OCI-LY1 (cell line): ENCODE measurements around the gene AAR2.

Experiments used
- H2AFZ ChIP-seq: fragments of 200-600 bp; sonication (generic), shearing (Covaris generic); 2 replicates; pipeline ENCODE4 v1.6.0; 2014; ENCODE audit warnings: antibody characterized with exemption, mild to moderate bottlenecking, low read length
- H3F3A ChIP-seq: fragments of 200-600 bp; sonication (generic), shearing (Covaris generic); 2 replicates; pipeline ENCODE4 v1.6.0; 2014; ENCODE audit warnings: mild to moderate bottlenecking, antibody characterized with exemption, low read length, moderate library complexity; ENCODE audit not compliant: insufficient read depth
- H3K27ac ChIP-seq: fragments of 200-600 bp; sonication (generic); 2 replicates; pipeline ENCODE4 v1.5.1; 2014; ENCODE audit warnings: low read length, mixed run types, mild to moderate bottlenecking, low read depth; ENCODE audit not compliant: poor library complexity, severe bottlenecking
- H3K27me3 ChIP-seq: fragments of 200-600 bp; sonication (generic); 2 replicates; pipeline ENCODE4 v1.6.0; 2014; ENCODE audit warnings: antibody characterized with exemption, mild to moderate bottlenecking, low read length, moderate library complexity; ENCODE audit not compliant: insufficient read depth
- H3K36me3 ChIP-seq: fragments of 200-600 bp; sonication (generic); 2 replicates; pipeline ENCODE4 v1.6.1; 2014; ENCODE audit warnings: mild to moderate bottlenecking, antibody characterized with exemption, low read length, moderate library complexity, mixed read lengths; ENCODE audit not compliant: insufficient read depth
- H3K4me1 ChIP-seq: fragments of 200-600 bp; sonication (generic); 2 replicates; pipeline ENCODE4 v1.5.1; 2014; ENCODE audit warnings: mild to moderate bottlenecking, low read length, moderate library complexity; ENCODE audit not compliant: insufficient read depth, severe bottlenecking
- H3K4me2 ChIP-seq: fragments of 200-600 bp; sonication (generic), shearing (Covaris generic); 2 replicates; pipeline ENCODE4 v1.6.1; 2014; ENCODE audit warnings: low read length
- H3K4me3 ChIP-seq: fragments of 200-600 bp; sonication (generic); 2 replicates; pipeline ENCODE4 v1.5.1; 2014; ENCODE audit warnings: low read length, low read depth, mild to moderate bottlenecking, mixed read lengths; ENCODE audit not compliant: poor library complexity, severe bottlenecking
- H3K79me2 ChIP-seq: fragments of 200-600 bp; shearing (Covaris generic); 2 replicates; pipeline ENCODE4 v1.6.1; 2016; ENCODE audit warnings: mixed run types, low read length, mixed read lengths; ENCODE audit not compliant: insufficient read depth
- H3K9ac ChIP-seq: fragments of 200-600 bp; sonication (generic), shearing (Covaris generic); 2 replicates; pipeline ENCODE4 v1.6.1; 2014; ENCODE audit warnings: mild to moderate bottlenecking, low read length, mixed read lengths
- H3K9me2 ChIP-seq: fragments of 200-600 bp; sonication (generic), shearing (Covaris generic); 2 replicates; pipeline ENCODE4 v1.6.1; 2014; ENCODE audit warnings: low read depth, mild to moderate bottlenecking, low read length, mixed read lengths
- H3K9me3 ChIP-seq: fragments of 200-600 bp; shearing (Covaris generic); 2 replicates; pipeline ENCODE4 v1.6.1; 2014; ENCODE audit warnings: low read length, mixed read lengths
- H4K20me1 ChIP-seq: fragments of 200-600 bp; sonication (generic), shearing (Covaris generic); 2 replicates; pipeline ENCODE4 v1.6.0; 2016; ENCODE audit warnings: mild to moderate bottlenecking, low read length; ENCODE audit not compliant: insufficient read depth
- EZH2 ChIP-seq: fragments of 200-600 bp; sonication (generic), shearing (Covaris generic); IDR thresholded peaks from 2 replicates; pipeline ENCODE4 v1.8.0; 2017; ENCODE audit warnings: borderline replicate concordance, mixed run types, mild to moderate bottlenecking, antibody characterized with exemption, low read length, moderate library complexity, mixed read lengths
- TF ChIP-seq, protein P1 (sequence below): fragments of 200-600 bp; sonication (generic), shearing (Covaris generic); IDR thresholded peaks from 2 replicates; pipeline ENCODE4 v1.5.1; 2017; ENCODE audit warnings: mild to moderate bottlenecking, antibody characterized with exemption, low read length, moderate library complexity, mixed read lengths

Gene AAR2

DNA sequence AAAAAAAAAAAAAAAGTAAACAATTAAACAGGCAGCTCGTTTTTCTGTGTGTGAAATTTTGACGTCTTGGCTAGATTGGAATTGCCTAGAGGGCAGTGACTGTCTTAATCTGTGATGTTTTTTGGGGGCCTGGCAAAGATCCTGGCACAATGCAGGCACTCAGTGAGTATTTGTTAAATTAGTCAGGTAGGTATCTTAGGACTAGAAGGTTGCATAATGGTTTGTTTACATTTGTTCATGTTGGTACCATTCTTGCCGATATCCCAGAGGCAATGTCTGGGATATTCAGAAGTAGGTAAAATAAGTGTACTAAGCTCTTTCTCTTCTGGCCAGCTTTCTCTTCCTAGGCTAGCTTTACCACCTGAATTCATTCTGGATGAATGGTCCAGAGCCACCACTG is 2.5 kb downstream of the AAR2 start:
- TF ChIP-seq, protein P1, sequence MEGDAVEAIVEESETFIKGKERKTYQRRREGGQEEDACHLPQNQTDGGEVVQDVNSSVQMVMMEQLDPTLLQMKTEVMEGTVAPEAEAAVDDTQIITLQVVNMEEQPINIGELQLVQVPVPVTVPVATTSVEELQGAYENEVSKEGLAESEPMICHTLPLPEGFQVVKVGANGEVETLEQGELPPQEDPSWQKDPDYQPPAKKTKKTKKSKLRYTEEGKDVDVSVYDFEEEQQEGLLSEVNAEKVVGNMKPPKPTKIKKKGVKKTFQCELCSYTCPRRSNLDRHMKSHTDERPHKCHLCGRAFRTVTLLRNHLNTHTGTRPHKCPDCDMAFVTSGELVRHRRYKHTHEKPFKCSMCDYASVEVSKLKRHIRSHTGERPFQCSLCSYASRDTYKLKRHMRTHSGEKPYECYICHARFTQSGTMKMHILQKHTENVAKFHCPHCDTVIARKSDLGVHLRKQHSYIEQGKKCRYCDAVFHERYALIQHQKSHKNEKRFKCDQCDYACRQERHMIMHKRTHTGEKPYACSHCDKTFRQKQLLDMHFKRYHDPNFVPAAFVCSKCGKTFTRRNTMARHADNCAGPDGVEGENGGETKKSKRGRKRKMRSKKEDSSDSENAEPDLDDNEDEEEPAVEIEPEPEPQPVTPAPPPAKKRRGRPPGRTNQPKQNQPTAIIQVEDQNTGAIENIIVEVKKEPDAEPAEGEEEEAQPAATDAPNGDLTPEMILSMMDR: no peak
- TF ChIP-seq EZH2: no peak
- Histone ChIP-seq H3K79me2 (peaks cover 24% of the 10 kb centered on the region), H4K20me1 (no peaks in the 10 kb centered on the region)

DNA sequence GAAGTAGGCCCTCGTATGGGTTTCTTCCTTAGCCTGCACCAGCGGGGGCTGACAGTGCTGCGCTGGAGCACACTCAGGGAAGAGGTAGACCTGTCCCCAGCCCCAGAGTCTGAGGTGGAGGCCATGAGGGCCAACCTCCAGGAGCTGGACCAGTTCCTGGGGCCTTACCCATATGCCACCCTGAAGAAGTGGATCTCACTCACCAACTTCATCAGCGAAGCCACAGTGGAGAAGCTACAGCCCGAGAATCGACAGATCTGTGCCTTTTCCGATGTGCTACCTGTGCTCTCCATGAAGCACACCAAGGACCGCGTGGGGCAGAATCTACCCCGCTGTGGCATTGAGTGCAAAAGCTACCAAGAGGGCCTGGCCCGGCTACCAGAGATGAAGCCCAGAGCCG is 3.8 kb downstream of the AAR2 start:
- Histone ChIP-seq H3F3A (no peaks in the 10 kb centered on the region), H3K9ac (no peak overlapping the region), H3K27me3 (no peaks in the 10 kb centered on the region), H2AFZ (no peak overlapping the region), H3K9me2 (no peaks in the 10 kb centered on the region), H3K27ac (no peak overlapping the region), H3K79me2 (peaks cover 24% of the 10 kb centered on the region), H3K4me3 (no peak overlapping the region), H3K36me3 (peaks cover 58% of the 10 kb centered on the region), H3K4me2 (no peak overlapping the region), H3K9me3 (no peaks in the 10 kb centered on the region), H4K20me1 (no peaks in the 10 kb centered on the region), H3K4me1 (peaks cover 12% of the 10 kb centered on the region)
- TF ChIP-seq EZH2: no peak
- TF ChIP-seq, protein P1: no peak

More for the DNA sequence above, 2.5 kb downstream of the AAR2 start:
- Histone ChIP-seq H3K4me3 (no peak overlapping the region), H3K4me2 (no peak overlapping the region), H3K9ac (no peak overlapping the region), H3K27ac (no peak overlapping the region), H3K27me3 (no peaks in the 10 kb centered on the region), H3K9me2 (no peaks in the 10 kb centered on the region), H3K4me1 (peaks cover 12% of the 10 kb centered on the region), H3K36me3 (peaks cover 45% of the 10 kb centered on the region), H2AFZ (no peak overlapping the region), H3K9me3 (no peaks in the 10 kb centered on the region), H3F3A (no peaks in the 10 kb centered on the region)

DNA sequence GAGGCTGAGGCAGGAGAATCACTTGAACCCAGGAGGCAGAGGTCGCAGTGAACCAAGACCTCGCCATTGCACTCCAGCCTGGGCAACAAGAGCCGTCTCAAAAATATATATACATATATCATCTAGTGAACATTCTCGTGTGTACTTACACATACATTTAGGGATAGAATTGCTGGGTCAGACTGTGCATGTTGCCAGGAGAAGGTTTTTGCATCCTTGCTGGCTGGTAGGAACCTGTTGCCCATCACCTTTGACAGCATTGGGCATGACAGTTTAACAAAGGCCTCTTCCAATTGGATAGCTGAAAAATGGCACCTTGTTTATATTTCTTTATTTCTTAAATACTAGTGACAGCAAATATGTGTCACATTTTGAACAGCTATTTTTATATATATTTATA is 5.4 kb downstream of the AAR2 start:
- no peak overlapping the region for H3K27ac ChIP-seq
- no peaks in the 10 kb centered on the region for H3F3A ChIP-seq
- H3K4me2 ChIP-seq: no peak overlapping the region
- TF ChIP-seq, protein P1: no peak
- no peak for TF ChIP-seq EZH2
- no peaks in the 10 kb centered on the region for H4K20me1 ChIP-seq
- no peak overlapping the region for H3K9ac ChIP-seq
- no peaks in the 10 kb centered on the region for H3K9me3 ChIP-seq
- peaks cover 21% of the 10 kb centered on the region for H3K79me2 ChIP-seq
- no peak overlapping the region for H2AFZ ChIP-seq
- peaks cover 74% of the 10 kb centered on the region for H3K36me3 ChIP-seq
- H3K4me1 ChIP-seq: peaks cover 8% of the 10 kb centered on the region
- H3K9me2 ChIP-seq: no peaks in the 10 kb centered on the region
- H3K4me3 ChIP-seq: no peak overlapping the region
- H3K27me3 ChIP-seq: no peaks in the 10 kb centered on the region
